Neural progenitor cell (in vitro differentiated cells): ENCODE measurements around the gene RNF25. TPM values are rescaled to one million over a fixed set of nuclear protein-coding genes. Genes with fewer than 3 reads are reported as not detected.

Source experiments
- DNase-seq: peaks from one replicate; pipeline ENCODE4 v3.0.0-alpha.2; 2016; ENCODE audit warnings: low spot score
- H2AFZ ChIP-seq: fragments of 200-600 bp; sonication (generic); replicated peaks from 2 replicates; pipeline ENCODE4 v1.6.1; 2016; ENCODE audit warnings: antibody characterized with exemption
- H3F3A ChIP-seq: fragments of 200-600 bp; sonication (generic); 2 replicates; pipeline ENCODE4 v1.6.1; 2016; ENCODE audit warnings: antibody characterized with exemption, low read depth
- H3K27ac ChIP-seq: fragments of 200-600 bp; sonication (generic); 2 replicates; pipeline ENCODE4 v1.5.1; 2016; ENCODE audit warnings: mild to moderate bottlenecking
- H3K27me3 ChIP-seq: fragments of 200-600 bp; sonication (generic); 2 replicates; pipeline ENCODE4 v1.6.1; 2016; ENCODE audit warnings: mild to moderate bottlenecking, moderate library complexity
- H3K36me3 ChIP-seq: fragments of 200-600 bp; sonication (generic); 2 replicates; pipeline ENCODE4 v1.5.1; 2016
- H3K4me1 ChIP-seq: fragments of 200-600 bp; sonication (generic); 2 replicates; pipeline ENCODE4 v1.6.1; 2016; ENCODE audit warnings: mixed run types
- H3K4me2 ChIP-seq: fragments of 200-600 bp; sonication (generic); 2 replicates; pipeline ENCODE4 v1.6.1; 2016
- H3K4me3 ChIP-seq: fragments of 200-600 bp; sonication (generic); 2 replicates; pipeline ENCODE4 v1.5.1; 2016
- H3K79me2 ChIP-seq: fragments of 200-600 bp; sonication (generic); 2 replicates; pipeline ENCODE4 v1.6.1; 2016; ENCODE audit warnings: low read depth
- H3K9ac ChIP-seq: fragments of 200-600 bp; sonication (generic); 2 replicates; pipeline ENCODE4 v1.6.1; 2016
- H3K9me3 ChIP-seq: fragments of 200-600 bp; sonication (generic); 2 replicates; pipeline ENCODE4 v1.5.1; 2016; ENCODE audit warnings: low read depth
- H4K20me1 ChIP-seq: fragments of 200-600 bp; sonication (generic); 2 replicates; pipeline ENCODE4 v1.6.1; 2016; ENCODE audit warnings: low read depth
- H3K27ac Mint-ChIP-seq: 3 replicates; pipeline ENCODE4 v1.8.0; 2021; ENCODE audit warnings: mixed read lengths
- H3K27me3 Mint-ChIP-seq: 2 replicates; pipeline ENCODE4 v1.8.0; 2022; ENCODE audit warnings: low read depth, mild to moderate bottlenecking, inconsistent platforms, moderate library complexity, mixed read lengths; ENCODE audit not compliant: insufficient read depth
- H3K36me3 Mint-ChIP-seq: 3 replicates; pipeline ENCODE4 v1.8.0; 2021; ENCODE audit warnings: mixed read lengths
- H3K4me1 Mint-ChIP-seq: 3 replicates; pipeline ENCODE4 v1.8.0; 2021; ENCODE audit warnings: mixed read lengths
- H3K4me3 Mint-ChIP-seq: 3 replicates; pipeline ENCODE4 v1.8.0; 2021; ENCODE audit warnings: mild to moderate bottlenecking, moderate library complexity, mixed read lengths
- H3K9me3 Mint-ChIP-seq: 3 replicates; pipeline ENCODE4 v1.8.0; 2020; ENCODE audit warnings: mixed read lengths
- EZH2 ChIP-seq: fragments of 200-600 bp; sonication (generic); IDR thresholded peaks from 2 replicates; pipeline ENCODE4 v1.6.1; 2017; ENCODE audit warnings: antibody characterized with exemption, mild to moderate bottlenecking, moderate library complexity
- EZH2phosphoT487 ChIP-seq: fragments of 200-600 bp; sonication (generic); IDR thresholded peaks from 2 replicates; pipeline ENCODE4 v1.6.1; 2017; ENCODE audit warnings: antibody characterized with exemption
- total RNA-seq: library from RNA; depleted of rRNA; stranded (reverse); fragments of >200 nt; gene quantifications from 2 replicates; pipeline ENCODE4 v1.2.3, GENCODE V29; 2015; ENCODE audit warnings: low replicate concordance
- TF ChIP-seq, protein P1 (sequence below): fragments of 200-600 bp; sonication (generic); IDR thresholded peaks from 2 replicates; pipeline ENCODE4 v1.5.1; 2017; ENCODE audit warnings: antibody characterized with exemption, mild to moderate bottlenecking

RNF25 gene
- total RNA-seq, 1 donor from 2014 or later, result 9.6 TPM

GRCh38 chr2:218719457-218719856, 47.7 kb upstream of the RNF25 start:
- Mint-ChIP-seq H3K4me1 (peaks cover 11% of the 10 kb centered on the region), H3K9me3 (peaks cover 2% of the 10 kb centered on the region), H3K27me3 (peaks cover 4% of the 10 kb centered on the region), H3K4me3 (no peak overlapping the region), H3K36me3 (peaks cover 27% of the 10 kb centered on the region), H3K27ac (no peak overlapping the region)
- no peak for TF ChIP-seq EZH2phosphoT487
- TF ChIP-seq, protein P1, sequence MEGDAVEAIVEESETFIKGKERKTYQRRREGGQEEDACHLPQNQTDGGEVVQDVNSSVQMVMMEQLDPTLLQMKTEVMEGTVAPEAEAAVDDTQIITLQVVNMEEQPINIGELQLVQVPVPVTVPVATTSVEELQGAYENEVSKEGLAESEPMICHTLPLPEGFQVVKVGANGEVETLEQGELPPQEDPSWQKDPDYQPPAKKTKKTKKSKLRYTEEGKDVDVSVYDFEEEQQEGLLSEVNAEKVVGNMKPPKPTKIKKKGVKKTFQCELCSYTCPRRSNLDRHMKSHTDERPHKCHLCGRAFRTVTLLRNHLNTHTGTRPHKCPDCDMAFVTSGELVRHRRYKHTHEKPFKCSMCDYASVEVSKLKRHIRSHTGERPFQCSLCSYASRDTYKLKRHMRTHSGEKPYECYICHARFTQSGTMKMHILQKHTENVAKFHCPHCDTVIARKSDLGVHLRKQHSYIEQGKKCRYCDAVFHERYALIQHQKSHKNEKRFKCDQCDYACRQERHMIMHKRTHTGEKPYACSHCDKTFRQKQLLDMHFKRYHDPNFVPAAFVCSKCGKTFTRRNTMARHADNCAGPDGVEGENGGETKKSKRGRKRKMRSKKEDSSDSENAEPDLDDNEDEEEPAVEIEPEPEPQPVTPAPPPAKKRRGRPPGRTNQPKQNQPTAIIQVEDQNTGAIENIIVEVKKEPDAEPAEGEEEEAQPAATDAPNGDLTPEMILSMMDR, result no peak
- no peak for TF ChIP-seq EZH2
- Histone ChIP-seq H3F3A (no peaks in the 10 kb centered on the region), H3K4me2 (no peak overlapping the region), H3K9ac (no peak overlapping the region), H3K36me3 (peaks cover under 1% of the 10 kb centered on the region), H3K79me2 (peaks cover 98% of the 10 kb centered on the region), H3K9me3 (no peaks in the 10 kb centered on the region), H4K20me1 (peaks cover 53% of the 10 kb centered on the region), H2AFZ (no peak overlapping the region), H3K4me3 (no peak overlapping the region), H3K27me3 (no peaks in the 10 kb centered on the region), H3K27ac (no peak overlapping the region), H3K4me1 (no peaks in the 10 kb centered on the region)
- DNase-seq, result no peak

- Mint-ChIP-seq H3K4me3 (no peak overlapping the region), H3K27me3 (peaks cover 4% of the 10 kb centered on the region), H3K36me3 (peaks cover 30% of the 10 kb centered on the region), H3K9me3 (no peaks in the 10 kb centered on the region), H3K27ac (no peak overlapping the region), H3K4me1 (peaks cover 12% of the 10 kb centered on the region)
- TF ChIP-seq, protein P1, result no peak
- TF ChIP-seq EZH2phosphoT487, result no peak
- TF ChIP-seq EZH2, result no peak
- Histone ChIP-seq H3K4me2 (no peak overlapping the region), H3K36me3 (no peaks in the 10 kb centered on the region), H2AFZ (no peak overlapping the region), H3K4me1 (no peaks in the 10 kb centered on the region), H3K9me3 (no peaks in the 10 kb centered on the region), H4K20me1 (peaks cover 57% of the 10 kb centered on the region), H3K79me2 (peaks cover 98% of the 10 kb centered on the region), H3K4me3 (no peak overlapping the region), H3F3A (no peaks in the 10 kb centered on the region), H3K27me3 (no peaks in the 10 kb centered on the region), H3K9ac (no peak overlapping the region), H3K27ac (no peak overlapping the region)
- no peak for DNase-seq
Observed at GRCh38 chr2:218718058-218718457, 46.3 kb upstream of the RNF25 start.

GRCh38 chr2:218717262-218717661, 45.5 kb upstream of the RNF25 start:
- H3K9ac ChIP-seq, result no peak overlapping the region
- TF ChIP-seq EZH2 (no peak), EZH2phosphoT487 (no peak)
- TF ChIP-seq, protein P1, result no peak
- no peaks in the 10 kb centered on the region for H3K36me3 ChIP-seq
- Mint-ChIP-seq H3K36me3 (peaks cover 30% of the 10 kb centered on the region), H3K9me3 (no peaks in the 10 kb centered on the region), H3K27ac (no peak overlapping the region), H3K4me3 (no peak overlapping the region), H3K4me1 (peaks cover 4% of the 10 kb centered on the region), H3K27me3 (peaks cover 2% of the 10 kb centered on the region)
- H2AFZ ChIP-seq, result no peak overlapping the region
- no peaks in the 10 kb centered on the region for H3F3A ChIP-seq
- no peak for DNase-seq
- no peak overlapping the region for H3K4me2 ChIP-seq
- H3K4me1 ChIP-seq, result no peaks in the 10 kb centered on the region
- H3K79me2 ChIP-seq, result peaks cover 98% of the 10 kb centered on the region
- H3K4me3 ChIP-seq, result no peak overlapping the region
- no peaks in the 10 kb centered on the region for H3K27me3 ChIP-seq
- no peaks in the 10 kb centered on the region for H3K9me3 ChIP-seq
- H3K27ac ChIP-seq, result no peak overlapping the region
- peaks cover 49% of the 10 kb centered on the region for H4K20me1 ChIP-seq
